ENCODE results near the gene STARD3.

STARD3 gene

DNA sequence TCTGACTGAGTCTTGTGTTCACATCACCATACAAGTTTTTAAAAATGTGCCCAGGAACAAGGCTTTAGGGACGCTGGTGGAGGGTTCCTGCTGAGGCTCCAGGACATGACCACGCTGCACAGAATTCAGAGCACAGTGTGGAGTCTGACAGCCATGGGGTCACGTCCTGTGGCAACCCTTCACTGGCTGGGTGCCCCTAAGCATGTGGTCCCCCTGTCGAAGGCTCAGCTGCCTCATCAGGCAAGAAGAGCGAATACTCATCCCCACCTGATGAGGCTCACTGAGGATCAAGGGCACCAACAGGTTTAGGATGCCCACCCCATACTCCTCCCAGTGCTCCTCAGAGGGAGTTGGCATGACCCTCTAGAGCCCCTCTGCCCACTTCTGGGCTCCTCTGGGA, 37.2 kb downstream of the STARD3 start:
- no peaks in the 10 kb centered on the region for H3K9me3 Mint-ChIP-seq
- H3K36me3 Mint-ChIP-seq (ENCODE audit: low read depth) = no peaks in the 10 kb centered on the region
- no peak overlapping the region for H3K4me3 Mint-ChIP-seq
- H3K4me1 Mint-ChIP-seq (ENCODE audit: low read depth) = peaks cover 41% of the 10 kb centered on the region
- H3K27me3 Mint-ChIP-seq = no peaks in the 10 kb centered on the region
- H3K27ac Mint-ChIP-seq = no peak overlapping the region

DNA sequence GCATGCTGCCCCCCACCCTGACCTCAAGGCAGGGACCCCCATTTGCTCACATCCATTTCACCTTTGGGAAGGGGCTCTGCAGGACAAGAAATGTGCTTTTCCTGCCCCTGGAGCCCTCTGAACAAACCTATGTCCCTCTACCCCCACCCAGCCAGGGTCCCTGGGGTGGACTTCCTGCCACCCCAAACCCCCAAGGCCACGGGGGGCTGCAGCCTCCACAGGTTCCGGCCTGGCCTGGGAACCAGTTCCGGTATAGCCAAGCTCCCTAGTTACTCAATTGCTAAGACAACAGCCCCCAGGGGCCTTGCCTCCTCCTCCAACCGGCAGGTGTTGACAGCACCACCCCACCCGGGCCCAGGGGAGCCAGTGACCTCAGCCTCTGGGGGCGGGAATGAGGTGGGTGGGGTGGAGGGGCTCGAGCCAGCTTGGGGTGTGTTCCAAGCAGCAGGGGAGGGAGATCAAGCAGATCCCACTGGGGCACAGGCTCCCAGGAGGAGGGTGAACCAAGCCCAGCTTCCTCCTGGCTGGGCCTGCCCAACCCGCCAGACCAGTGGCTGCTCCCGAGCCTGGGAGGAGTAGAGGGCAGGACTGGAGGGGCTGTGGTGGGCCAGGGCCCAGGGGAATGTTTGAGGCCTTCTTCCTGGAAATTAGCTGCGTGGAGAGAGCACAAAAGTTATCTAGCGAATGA, 37.9 kb downstream of the STARD3 start:
- H3K36me3 Mint-ChIP-seq (ENCODE audit: low read depth) = no peaks in the 10 kb centered on the region
- no peak overlapping the region for H3K4me3 Mint-ChIP-seq
- H3K27me3 Mint-ChIP-seq = no peaks in the 10 kb centered on the region
- H3K4me1 Mint-ChIP-seq (ENCODE audit: low read depth) = peaks cover 48% of the 10 kb centered on the region
- no peak overlapping the region for H3K27ac Mint-ChIP-seq
- no peaks in the 10 kb centered on the region for H3K9me3 Mint-ChIP-seq

DNA sequence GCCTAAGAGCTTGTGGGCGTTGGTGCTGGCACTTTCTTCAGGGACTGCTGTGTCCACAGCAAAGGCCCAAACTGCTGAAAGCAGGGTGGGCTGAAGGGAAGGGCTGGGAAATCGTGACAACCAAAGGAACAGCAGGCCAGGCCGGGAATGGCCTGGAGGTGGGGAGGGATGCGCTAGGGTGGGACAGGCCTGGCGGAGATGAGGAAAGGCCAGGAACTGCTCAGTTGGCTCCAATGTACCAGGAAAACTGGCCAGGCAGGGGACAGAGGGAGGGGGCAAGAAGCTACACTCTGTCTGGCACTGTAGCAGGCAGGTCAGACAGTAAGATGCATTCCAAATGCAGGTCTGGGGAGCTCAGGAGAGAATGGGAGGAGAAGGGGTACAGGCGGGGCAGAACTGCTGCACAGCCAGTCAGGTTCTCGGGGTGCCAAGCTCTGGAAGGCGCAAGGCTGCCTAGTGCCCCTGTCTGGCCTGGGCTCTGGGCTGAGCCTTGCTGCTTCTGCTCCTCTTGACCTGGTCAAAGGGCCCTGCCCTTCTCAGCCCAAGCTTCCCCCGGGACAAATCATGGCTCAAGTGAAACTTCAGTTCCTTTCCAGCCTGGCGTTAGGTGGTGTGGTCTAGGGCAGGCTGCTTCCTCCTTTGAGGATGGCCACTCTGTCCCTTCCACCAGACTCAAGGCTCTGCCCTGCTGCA, 38.6 kb downstream of the STARD3 start:
- Mint-ChIP-seq H3K36me3 (ENCODE audit: low read depth) (peaks cover 2% of the 10 kb centered on the region), H3K27me3 (no peaks in the 10 kb centered on the region), H3K27ac (peak overlapping the region; percentile 47), H3K9me3 (no peaks in the 10 kb centered on the region), H3K4me3 (no peak overlapping the region), H3K4me1 (ENCODE audit: low read depth) (peaks cover 55% of the 10 kb centered on the region)

DNA sequence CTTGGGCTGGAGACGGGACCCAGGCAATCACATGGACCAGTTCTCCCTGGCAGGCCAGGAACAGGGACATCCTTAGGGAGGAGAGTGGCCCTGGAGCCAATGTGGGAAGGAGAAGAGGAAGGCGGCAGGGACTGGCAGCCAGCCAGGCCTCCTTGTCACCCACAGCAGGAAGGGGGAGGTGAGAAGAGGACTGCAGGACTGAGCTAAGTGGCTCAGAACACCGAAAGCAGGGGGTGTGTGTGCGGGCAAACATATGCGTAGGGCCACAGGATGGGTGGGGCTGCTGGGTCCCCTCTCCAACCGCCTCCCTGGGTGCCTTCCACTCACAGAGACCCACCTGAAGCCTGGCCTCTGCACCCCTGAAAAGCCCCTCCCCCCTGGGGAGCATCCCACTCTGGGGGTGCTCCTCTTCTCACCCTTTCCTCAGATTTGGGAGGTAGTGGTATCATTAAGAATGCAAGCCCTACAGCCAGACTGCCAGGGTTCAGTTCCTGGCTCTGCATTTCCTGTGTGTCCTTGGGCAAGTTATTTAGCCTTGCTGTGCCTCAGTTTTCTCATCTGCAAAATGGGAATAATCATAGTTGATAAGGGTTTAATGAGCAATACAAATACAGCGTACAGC, 39.4 kb downstream of the STARD3 start:
- Mint-ChIP-seq H3K27me3 (no peaks in the 10 kb centered on the region), H3K36me3 (ENCODE audit: low read depth) (peaks cover 8% of the 10 kb centered on the region), H3K4me3 (no peak overlapping the region), H3K27ac (peak overlapping the region; percentile 47), H3K4me1 (ENCODE audit: low read depth) (peaks cover 62% of the 10 kb centered on the region), H3K9me3 (no peaks in the 10 kb centered on the region)

DNA sequence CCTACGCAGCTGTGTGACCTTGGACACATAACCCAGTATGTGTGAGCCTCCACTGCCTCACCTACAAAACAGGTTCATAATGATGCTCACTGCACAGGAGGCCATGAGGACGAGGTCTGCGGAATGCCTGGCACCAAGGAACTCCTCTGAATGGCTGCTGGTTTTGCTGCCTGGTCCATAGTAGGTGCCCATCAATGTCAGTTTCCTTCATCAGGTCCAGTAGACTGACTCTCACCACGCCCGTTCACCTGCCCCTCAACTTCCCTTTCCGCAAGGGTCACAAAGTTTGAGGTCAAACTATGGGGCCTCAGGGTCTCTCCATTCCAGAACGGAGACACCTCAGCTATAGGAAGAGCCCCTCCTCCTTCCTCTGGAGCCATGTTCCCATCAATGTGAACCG, 40.1 kb downstream of the STARD3 start:
- H3K4me1 Mint-ChIP-seq (ENCODE audit: low read depth) = peaks cover 63% of the 10 kb centered on the region
- no peak overlapping the region for H3K27ac Mint-ChIP-seq
- H3K9me3 Mint-ChIP-seq = no peaks in the 10 kb centered on the region
- H3K36me3 Mint-ChIP-seq (ENCODE audit: low read depth) = peaks cover 8% of the 10 kb centered on the region
- no peaks in the 10 kb centered on the region for H3K27me3 Mint-ChIP-seq
- no peak overlapping the region for H3K4me3 Mint-ChIP-seq

DNA sequence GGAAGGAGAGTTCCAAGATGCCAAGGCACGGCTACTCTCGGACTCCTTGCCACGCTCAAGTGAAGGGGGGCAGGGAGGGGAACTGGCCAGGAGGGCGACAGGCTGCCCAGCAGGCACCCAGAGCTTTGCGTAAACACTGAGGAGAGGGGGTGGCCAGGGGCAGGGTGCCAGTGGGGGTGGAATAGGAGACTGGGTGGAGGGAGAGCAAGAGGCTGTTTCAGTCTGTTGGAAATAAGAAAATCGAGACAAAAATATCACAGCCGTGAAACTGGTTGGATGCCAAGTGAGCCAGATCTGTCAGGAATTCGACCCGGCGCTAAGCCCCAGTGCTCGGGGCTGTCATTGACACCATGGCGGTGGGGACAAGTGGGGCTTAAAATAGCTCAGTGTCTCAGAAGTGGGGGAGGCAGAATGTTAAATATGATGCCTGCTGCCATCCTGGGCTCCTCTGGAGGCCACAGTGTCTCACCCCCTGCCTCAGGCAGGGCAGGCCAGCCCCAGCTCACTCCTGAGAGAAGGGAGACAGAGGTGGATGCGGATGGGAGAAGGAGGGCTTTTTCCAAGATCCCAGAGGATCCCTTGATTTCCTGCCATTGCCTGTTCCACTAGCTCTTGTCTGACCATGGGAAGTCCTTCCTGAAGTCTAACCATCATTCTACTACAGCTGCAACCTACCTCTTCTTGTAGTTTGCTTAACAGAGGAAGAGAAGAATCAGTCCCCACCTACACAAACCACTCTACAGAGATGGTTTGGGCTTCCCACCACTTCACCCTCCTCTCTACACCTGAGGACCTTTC, 40.8 kb downstream of the STARD3 start:
- H3K4me3 Mint-ChIP-seq = no peak overlapping the region
- no peaks in the 10 kb centered on the region for H3K27me3 Mint-ChIP-seq
- peaks cover 8% of the 10 kb centered on the region for H3K36me3 Mint-ChIP-seq (ENCODE audit: low read depth)
- H3K27ac Mint-ChIP-seq = peak overlapping the region; percentile 54
- peaks cover 63% of the 10 kb centered on the region for H3K4me1 Mint-ChIP-seq (ENCODE audit: low read depth)
- H3K9me3 Mint-ChIP-seq = no peaks in the 10 kb centered on the region

DNA sequence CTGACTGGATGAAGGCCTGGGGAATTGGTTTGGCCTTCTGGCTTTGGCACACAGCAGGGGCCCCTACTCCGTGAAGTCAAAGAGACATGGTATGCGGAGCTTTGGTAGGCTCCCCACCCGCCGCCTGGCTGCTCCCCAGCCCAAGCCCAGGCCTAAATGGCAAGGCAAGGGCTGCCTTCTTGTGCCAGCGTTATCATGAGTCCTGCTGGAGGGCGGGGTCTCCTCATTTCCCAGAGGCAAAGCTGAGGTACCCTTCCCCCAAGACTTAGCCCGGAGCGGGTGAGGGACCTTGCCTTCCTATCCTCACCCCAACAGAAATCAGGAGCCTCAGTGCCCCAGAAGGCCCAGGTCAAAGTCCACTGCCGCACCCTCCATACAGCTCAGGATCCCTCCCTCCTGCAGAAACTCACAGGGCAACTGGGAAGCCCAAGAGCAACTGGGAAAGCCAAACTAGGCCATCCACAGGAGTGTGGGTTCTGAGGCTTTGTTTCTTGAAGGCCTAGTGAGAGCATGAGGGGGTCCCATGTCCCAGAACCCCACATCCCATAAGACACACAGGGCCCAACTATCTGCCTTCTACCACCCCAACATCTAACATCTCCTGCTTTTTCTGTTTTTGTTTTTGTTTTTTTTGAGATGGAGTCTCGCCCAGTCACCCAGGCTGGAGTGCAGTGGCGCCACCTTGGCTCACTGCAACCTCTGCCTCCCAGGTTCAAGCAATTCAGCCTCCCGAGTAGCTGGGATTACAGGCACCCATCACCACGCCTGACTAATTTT, 41.6 kb downstream of the STARD3 start:
- H3K27me3 Mint-ChIP-seq = no peaks in the 10 kb centered on the region
- H3K27ac Mint-ChIP-seq = peak overlapping the region; percentile 91
- H3K9me3 Mint-ChIP-seq = no peaks in the 10 kb centered on the region
- H3K36me3 Mint-ChIP-seq (ENCODE audit: low read depth) = peaks cover 14% of the 10 kb centered on the region
- no peak overlapping the region for H3K4me3 Mint-ChIP-seq
- peaks cover 63% of the 10 kb centered on the region for H3K4me1 Mint-ChIP-seq (ENCODE audit: low read depth)

DNA sequence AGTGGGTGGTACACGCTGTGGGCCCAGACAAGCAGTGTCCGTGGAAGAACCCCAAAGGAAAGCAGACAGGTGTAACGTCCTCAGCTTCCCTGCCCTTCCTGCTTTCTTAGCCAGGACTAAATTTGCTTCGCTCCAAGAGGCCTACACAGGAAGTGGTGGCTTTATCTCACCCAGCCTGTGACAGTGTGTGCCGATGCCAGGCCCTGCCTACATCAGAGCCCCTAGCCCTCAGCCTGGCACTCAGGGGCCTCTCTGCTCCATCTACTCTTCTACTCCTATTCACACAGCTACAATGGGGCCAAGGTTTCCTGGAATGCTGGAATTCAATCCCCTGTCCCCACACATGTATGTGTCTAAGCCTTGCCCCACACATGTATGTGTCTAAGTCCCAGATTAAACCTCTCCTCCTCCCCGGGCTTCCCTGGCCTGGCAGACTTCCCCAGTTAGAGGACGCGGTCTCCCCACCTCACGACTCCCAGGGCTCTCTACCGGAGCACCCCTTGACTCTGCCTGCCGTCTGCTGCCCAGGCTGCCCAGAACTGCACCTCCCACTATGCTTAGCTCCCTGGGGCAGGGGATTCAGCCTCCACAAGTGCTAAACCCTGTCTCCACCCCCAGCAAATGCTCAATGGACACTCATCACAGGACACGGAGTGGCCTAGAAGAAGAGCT, 42.7 kb downstream of the STARD3 start:
- Mint-ChIP-seq H3K4me1 (ENCODE audit: low read depth) (peaks cover 63% of the 10 kb centered on the region), H3K4me3 (peak overlapping the region; percentile 17), H3K27ac (peak overlapping the region; percentile 91), H3K9me3 (no peaks in the 10 kb centered on the region), H3K27me3 (no peaks in the 10 kb centered on the region), H3K36me3 (ENCODE audit: low read depth) (peaks cover 19% of the 10 kb centered on the region)

DNA sequence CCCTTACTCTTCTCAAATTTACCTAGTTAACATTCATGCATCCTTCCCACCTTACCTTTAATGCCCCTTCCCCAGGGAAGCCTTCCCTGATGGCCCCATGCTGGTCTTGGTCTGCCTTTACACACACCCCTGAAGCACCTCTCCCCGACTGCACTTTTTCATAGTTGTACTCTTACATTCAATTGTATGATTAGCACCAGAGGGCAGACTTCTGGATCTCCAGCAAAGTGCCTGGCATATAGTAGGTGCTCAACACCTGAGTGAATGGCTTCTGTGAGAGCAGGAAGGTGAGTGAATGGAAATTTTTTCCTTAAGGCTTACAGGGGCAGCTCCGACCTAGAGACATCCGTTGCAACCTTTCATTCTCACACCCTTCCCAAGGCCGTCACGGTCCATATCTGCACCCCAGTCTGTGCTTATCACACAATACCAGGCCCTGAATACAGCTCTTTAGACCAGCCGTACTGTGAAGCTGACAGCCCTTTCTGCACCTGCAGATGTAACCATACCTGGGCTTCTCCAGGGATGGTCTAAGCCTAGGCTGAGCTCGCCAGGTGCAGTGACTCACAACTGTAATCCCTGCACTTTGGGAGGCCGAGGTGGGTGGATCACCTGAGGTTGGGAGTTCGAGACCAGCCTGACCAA, 46.5 kb downstream of the STARD3 start:
- Mint-ChIP-seq H3K27me3 (no peaks in the 10 kb centered on the region), H3K36me3 (ENCODE audit: low read depth) (peaks cover 19% of the 10 kb centered on the region), H3K4me1 (ENCODE audit: low read depth) (peaks cover 43% of the 10 kb centered on the region), H3K27ac (no peak overlapping the region), H3K4me3 (no peak overlapping the region), H3K9me3 (no peaks in the 10 kb centered on the region)

DNA sequence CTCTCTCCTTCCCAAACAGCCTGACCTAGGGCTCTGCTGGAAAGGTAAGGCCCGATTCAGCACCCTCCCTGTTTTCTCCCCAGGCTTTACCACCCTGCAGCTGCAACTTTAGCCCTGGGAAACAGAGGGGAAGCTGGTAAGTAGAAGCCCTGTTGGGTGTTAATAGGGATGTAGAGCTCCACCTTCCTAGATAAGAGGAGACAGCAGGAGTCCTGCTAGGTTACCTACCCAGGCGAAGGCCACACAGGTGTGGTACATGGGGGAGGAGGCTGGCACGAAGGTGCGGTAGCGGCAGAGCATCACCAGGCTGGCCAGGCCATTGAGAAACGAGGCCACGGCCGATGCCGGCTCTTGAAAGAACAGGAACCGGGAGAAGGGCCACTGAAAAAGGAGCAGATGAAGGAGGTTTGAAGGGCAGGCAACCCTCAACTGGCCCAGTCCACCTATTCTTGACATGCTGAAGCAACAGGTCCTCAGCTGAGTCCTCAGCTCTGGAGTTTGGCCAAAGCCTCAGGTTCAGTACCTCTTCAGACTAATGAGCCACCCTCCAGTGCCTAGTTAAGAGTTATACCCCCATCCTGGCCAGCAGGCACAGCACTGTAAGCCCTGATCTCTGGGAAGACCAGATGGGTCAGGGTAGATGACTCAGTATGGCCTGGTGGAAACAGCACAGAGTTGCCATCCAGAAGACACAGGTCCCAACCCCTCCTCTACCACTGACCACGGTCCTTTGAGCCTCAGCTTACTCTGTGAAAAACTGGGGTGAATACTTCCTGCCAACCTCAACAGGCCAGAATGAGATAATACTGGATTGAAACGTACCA, 47.6 kb downstream of the STARD3 start:
- Mint-ChIP-seq H3K4me3 (no peak overlapping the region), H3K4me1 (ENCODE audit: low read depth) (peaks cover 41% of the 10 kb centered on the region), H3K27me3 (no peaks in the 10 kb centered on the region), H3K36me3 (ENCODE audit: low read depth) (peaks cover 19% of the 10 kb centered on the region), H3K9me3 (no peaks in the 10 kb centered on the region), H3K27ac (no peak overlapping the region)

DNA sequence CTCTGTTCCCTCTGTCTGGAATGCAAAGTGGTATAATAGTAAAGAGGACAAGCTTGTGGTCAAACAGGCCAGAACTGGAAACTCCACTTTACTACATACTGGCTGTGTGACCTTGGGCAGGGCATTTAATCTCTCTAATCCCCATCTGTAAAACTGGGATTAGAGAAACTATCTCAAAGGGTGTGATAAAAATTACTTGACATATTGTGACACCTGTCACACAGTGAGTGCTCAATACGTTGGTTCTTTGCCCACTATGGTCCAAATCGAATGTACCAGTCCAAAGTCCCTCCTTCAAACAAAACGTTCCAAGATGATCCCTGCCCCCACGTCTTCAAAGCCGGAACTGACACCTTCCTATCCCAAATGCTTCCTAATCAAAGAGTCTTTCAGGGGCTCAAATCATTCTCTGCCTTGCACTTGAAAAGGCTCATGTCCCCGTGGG, 50.2 kb downstream of the STARD3 start:
- Mint-ChIP-seq H3K27ac (peak overlapping the region; percentile 85), H3K9me3 (no peaks in the 10 kb centered on the region), H3K36me3 (ENCODE audit: low read depth) (peaks cover 11% of the 10 kb centered on the region), H3K4me1 (ENCODE audit: low read depth) (peaks cover 23% of the 10 kb centered on the region), H3K27me3 (no peaks in the 10 kb centered on the region), H3K4me3 (peak overlapping the region; percentile 87)

DNA sequence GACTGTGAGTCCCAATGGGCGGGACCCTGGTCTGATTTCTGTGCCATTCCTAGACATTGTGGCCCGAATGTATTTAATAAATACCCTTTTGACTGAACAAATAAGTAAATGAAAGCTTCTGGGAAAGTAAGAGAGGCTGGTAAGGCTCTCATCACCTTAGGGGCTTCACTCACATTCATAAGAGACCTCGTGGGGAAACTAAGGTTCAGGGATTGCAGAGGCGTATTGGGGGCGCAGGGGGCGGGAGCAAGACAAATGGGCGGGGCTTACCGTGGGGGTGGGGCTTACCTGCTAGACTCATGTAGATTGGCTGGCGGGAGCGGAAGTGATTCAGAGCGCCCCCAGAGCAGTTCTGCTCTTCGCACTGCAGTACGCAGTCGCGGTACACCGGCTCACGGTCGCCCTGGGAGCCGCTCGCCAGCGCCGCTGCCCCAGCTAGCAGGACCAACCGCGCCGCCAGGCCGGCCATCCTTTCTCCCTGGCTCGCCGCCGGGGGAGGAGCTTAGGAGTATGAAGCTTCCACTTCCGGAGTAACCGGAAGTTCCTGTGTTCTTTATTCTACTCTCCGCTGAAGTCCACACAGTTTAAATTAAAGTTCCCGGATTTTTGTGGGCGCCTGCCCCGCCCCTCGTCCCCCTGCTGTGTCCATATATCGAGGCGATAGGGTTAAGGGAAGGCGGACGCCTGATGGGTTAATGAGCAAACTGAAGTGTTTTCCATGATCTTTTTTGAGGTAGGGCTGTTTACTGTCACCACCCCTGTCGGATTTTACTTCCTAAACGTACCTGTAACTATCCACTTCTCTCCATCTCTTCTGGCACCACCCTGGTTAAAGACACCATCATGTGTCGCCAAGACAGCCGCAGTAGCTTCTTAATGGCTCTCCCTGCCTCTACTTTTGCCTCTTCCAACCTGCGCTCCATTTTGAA, 50.9 kb downstream of the STARD3 start, which contains the start of gene PGAP3:
TSS of gene PGAP3 (minus strand) at position 512 of the 929 bp plus-strand sequence. CDS start at position 469, 43 bp downstream.
- Mint-ChIP-seq H3K36me3 (ENCODE audit: low read depth) (peaks cover 11% of the 10 kb centered on the region), H3K9me3 (no peaks in the 10 kb centered on the region), H3K4me1 (ENCODE audit: low read depth) (peaks cover 23% of the 10 kb centered on the region), H3K4me3 (peak within 1 kb of the TSS; percentile 87), H3K27me3 (no peaks in the 10 kb centered on the region), H3K27ac (peak within 1 kb of the TSS; percentile 85)
